Activated T-helper 9 cell treated with anti-CD3 and anti-CD28 coated beads, Interleukin-2, amount 50 U/mL, for 16 hours (primary cell): Measurements from ENCODE around the gene IQSEC1.
A peak's percentile ranks its signal among the peaks of the same experiment; 100 is the strongest.

Experiments
- DNase-seq: peaks from one replicate; pipeline ENCODE4 v3.0.0-alpha.2; 2020; ENCODE audit warnings: low read depth

Gene IQSEC1

GRCh38 chr3:13107661-13108060 lies 34.4 kb upstream of the IQSEC1 start:
- no peak for DNase-seq

GRCh38 chr3:13106308-13107001 lies 33.2 kb upstream of the IQSEC1 start:
- no peak for DNase-seq

- no peak for DNase-seq
Observed at GRCh38 chr3:13105896-13106250, 32.6 kb upstream of the IQSEC1 start.

GRCh38 chr3:13105181-13105895 lies 32.1 kb upstream of the IQSEC1 start:
- no peak for DNase-seq

GRCh38 chr3:13104511-13104910 lies 31.3 kb upstream of the IQSEC1 start:
- DNase-seq: no peak

GRCh38 chr3:13103416-13104058 lies 30.3 kb upstream of the IQSEC1 start:
- no peak for DNase-seq

- DNase-seq: no peak
Observed at GRCh38 chr3:13102386-13103345, 29.4 kb upstream of the IQSEC1 start.

GRCh38 chr3:13099707-13100106 lies 26.5 kb upstream of the IQSEC1 start:
- DNase-seq: no peak

GRCh38 chr3:13098192-13098988 lies 25.2 kb upstream of the IQSEC1 start:
- DNase-seq: no peak

- no peak for DNase-seq
Observed at GRCh38 chr3:13096356-13096755, 23.1 kb upstream of the IQSEC1 start.

- no peak for DNase-seq
Observed at GRCh38 chr3:13095408-13095937, 22.2 kb upstream of the IQSEC1 start.

GRCh38 chr3:13093687-13094086 lies 20.5 kb upstream of the IQSEC1 start:
- DNase-seq: no peak

- DNase-seq: no peak
Observed at GRCh38 chr3:13092621-13093617, 19.7 kb upstream of the IQSEC1 start.

GRCh38 chr3:13091898-13092611 lies 18.8 kb upstream of the IQSEC1 start:
- peak; percentile 64 for DNase-seq

- no peak for DNase-seq
Observed at GRCh38 chr3:13088028-13089006, 15.1 kb upstream of the IQSEC1 start.

GRCh38 chr3:13087320-13087990 lies 14.2 kb upstream of the IQSEC1 start:
- no peak for DNase-seq

- DNase-seq: no peak
Observed at GRCh38 chr3:13086531-13086981, 13.3 kb upstream of the IQSEC1 start.
